GM10248 (cell line): Measurements from ENCODE around the gene VOPP1.
"Not testable (repeated sequence)": the region's sequence is repeated elsewhere in the genome, so short reads cannot be mapped to it uniquely, and the experiment has no call there.

ENCODE experiments used
- CTCF ChIA-PET: fragments of 300-600 bp; sonication (Branson Sonifier 250); formaldehyde crosslinking; extraction: SDS; loops from one replicate; lab custom pipeline; 2021; ENCODE audit warnings: antibody characterized with exemption; lab: Yijun Ruan, JAX
- POLR2A ChIA-PET: fragments of 350-650 bp; sonication (Branson Sonifier 250); formaldehyde crosslinking; extraction: SDS; loops from one replicate; lab custom pipeline; 2020; ENCODE audit warnings: antibody characterized with exemption; lab: Yijun Ruan, JAX
- DNase-seq: peaks from one replicate; pipeline ENCODE4 v3.0.0; 2012; ENCODE audit errors: extremely low spot score
- TF ChIP-seq, protein P1 (sequence below): IDR thresholded peaks from 2 replicates; pipeline ENCODE4 v1.5.1; 2012; ENCODE audit warnings: mild to moderate bottlenecking, low read depth; ENCODE audit errors: extremely low read depth, missing control alignments, control extremely low read depth

The VOPP1 gene

DNA sequence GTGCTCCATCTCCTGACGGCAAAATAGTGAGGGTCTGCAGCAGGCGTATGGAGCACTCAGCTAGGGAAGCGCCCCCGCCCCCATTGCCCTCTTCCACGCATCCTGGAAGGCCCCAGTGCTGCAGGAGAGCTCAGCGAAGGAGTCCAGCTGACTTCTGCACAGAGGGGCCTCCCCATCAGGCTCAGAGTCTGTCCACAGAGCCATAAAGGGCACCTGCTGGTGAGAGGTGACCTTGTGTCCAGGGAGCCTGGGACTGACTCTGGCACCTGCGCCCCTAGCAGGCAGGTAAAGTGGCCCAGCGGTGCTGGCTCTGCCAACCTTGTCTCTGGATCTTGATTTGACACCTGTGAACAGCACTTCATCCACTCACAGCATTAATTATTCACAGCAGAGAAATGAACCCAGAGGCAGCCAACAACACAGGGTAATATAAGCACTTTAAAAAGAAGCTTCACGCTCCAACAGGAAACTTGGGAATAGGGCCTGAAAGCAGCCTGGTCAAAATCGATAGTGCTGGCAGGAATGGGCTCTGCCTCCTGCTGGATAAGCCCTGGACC lies 59.6 kb downstream of the VOPP1 start:
- CTCF ChIA-PET: interaction anchor here (0.9 to 12.8 kb wide), 5 partner anchors 9 to 81 kb away, joined by 3 to 150 read pairs (median 3); no protein-coding TSS in a partner anchor
- TF ChIP-seq, protein P1, sequence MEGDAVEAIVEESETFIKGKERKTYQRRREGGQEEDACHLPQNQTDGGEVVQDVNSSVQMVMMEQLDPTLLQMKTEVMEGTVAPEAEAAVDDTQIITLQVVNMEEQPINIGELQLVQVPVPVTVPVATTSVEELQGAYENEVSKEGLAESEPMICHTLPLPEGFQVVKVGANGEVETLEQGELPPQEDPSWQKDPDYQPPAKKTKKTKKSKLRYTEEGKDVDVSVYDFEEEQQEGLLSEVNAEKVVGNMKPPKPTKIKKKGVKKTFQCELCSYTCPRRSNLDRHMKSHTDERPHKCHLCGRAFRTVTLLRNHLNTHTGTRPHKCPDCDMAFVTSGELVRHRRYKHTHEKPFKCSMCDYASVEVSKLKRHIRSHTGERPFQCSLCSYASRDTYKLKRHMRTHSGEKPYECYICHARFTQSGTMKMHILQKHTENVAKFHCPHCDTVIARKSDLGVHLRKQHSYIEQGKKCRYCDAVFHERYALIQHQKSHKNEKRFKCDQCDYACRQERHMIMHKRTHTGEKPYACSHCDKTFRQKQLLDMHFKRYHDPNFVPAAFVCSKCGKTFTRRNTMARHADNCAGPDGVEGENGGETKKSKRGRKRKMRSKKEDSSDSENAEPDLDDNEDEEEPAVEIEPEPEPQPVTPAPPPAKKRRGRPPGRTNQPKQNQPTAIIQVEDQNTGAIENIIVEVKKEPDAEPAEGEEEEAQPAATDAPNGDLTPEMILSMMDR: no peak
- POLR2A ChIA-PET: interaction anchor here (1.3 kb wide), 1 partner anchor 22 kb away, joined by 3 read pairs; no protein-coding TSS in a partner anchor
- DNase-seq: no peak

DNA sequence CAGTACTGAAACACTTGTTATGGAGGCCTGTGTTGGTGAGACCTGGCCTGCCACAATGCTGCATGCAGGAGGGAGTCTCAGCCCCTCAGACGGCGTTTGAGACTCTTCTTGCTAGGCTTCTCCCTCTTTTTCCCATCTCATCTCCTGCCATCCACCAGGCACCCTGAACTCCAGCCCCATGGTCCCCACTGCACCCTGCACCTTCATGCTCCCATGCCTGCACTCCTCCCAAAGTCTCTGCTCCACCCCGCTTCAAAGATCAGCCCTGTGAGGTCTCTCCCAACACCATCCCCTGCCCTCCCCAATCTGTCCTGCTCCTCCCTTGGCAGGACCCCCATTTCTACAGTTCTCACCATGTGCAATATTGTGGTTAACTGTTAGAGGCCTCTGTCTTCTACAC lies 61.7 kb downstream of the VOPP1 start:
- ChIA-PET POLR2A (interaction anchor here (0.6 kb wide), 1 partner anchor 13 kb away, joined by 4 read pairs; no protein-coding TSS in a partner anchor), CTCF (interaction anchor here (1.2 to 12.8 kb wide), 3 partner anchors 23 to 95 kb away, joined by 4 to 150 read pairs (median 5); no protein-coding TSS in a partner anchor)
- TF ChIP-seq, protein P1: no peak
- no peak for DNase-seq

DNA sequence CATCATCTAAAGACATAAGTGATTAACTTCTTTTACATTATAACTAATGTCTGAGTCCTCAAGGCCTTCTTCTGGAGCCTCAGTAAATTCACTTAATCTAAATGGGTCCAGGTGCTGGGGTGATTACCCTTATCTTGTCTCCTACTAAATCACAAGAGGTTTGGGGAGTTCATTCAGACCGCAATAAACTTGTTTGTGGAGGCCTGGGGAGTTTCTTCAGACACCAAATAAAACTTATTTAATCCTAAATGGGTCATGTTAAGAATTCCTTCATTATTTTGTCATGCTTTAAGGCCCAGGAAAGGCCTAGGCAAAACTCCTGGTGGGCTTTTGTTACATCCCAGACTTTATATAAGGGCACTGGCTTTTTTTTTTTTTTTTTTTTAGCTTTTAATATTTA lies 62.1 kb downstream of the VOPP1 start:
- ChIA-PET POLR2A (interaction anchor here (0.6 kb wide), 1 partner anchor 14 kb away, joined by 4 read pairs; no protein-coding TSS in a partner anchor), CTCF (interaction anchor here (1.4 to 2.2 kb wide), 2 partner anchors 13 to 95 kb away, joined by 4 to 5 read pairs; no protein-coding TSS in a partner anchor)
- DNase-seq: not testable (repeated sequence)

DNA sequence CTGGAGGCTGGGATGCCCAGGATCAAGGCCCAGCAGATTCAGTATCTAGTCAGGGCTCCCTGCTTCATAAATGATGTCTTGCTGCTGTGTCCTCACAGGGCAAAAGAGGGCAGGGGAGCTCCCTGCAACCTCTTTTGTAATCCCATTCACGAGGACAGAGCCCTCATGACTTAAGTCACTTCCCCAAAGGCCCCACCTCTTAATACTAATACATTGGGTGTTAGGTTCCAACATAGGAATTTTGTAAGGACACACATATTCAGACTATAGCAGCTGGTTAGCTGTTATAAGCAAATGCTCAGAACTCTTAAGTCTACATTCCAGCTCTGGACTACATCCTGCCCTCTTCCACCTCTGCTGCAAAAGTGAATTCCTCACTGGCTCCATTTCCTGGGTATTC lies 63.0 kb downstream of the VOPP1 start:
- CTCF ChIA-PET: interaction anchor here (0.8 to 2.2 kb wide), 12 partner anchors 13 to 200 kb away, joined by 3 to 7 read pairs (median 4); no protein-coding TSS in a partner anchor
- DNase-seq: no peak
- POLR2A ChIA-PET: interaction anchor here (0.6 to 1.6 kb wide), 2 partner anchors 24 to 579 kb away, joined by 4 to 26 read pairs; no protein-coding TSS in a partner anchor
- TF ChIP-seq, protein P1: no peak

DNA sequence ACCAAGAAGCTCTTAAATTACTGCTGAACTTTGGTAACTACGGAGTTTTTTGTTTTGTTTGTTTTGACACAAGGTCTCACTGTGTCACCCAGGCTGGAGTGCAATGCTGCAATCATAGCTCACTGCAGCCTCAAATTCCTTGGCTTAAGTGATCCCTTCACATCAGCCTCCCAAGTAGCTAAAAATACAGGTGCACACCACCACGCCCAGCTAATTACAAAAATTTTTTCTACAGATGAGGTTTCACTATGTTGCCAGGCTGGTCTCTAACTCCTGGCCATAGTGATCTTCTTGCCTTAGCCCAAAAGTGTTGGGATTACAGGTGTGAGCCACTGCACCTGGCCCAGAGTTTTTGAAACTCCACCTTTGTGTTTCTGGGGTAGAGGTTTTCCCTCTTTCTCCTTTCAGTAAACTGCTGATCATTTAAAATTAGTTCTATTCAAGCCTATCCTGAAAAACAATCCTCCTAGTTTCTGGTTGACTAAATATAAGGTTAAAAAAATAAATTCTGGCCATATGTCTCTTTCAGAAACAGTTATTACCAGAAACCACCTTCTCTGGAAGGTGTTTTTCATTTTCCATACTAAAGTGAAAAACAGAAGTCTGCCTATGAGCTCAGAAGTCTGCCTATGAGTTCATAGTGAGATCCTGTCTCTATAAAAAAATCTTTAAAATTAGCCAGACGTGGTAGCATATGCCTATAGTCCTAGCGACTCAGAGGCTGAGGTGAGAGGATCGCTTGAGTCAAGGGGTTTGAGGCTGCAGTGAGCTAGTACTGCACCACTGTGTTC lies 63.9 kb downstream of the VOPP1 start:
- TF ChIP-seq, protein P1: no peak
- DNase-seq: no peak
- POLR2A ChIA-PET: interaction anchor here (0.6 to 1.6 kb wide), 5 partner anchors 12 to 580 kb away, joined by 3 to 26 read pairs (median 4); no protein-coding TSS in a partner anchor
- CTCF ChIA-PET: interaction anchor here (0.9 to 4.0 kb wide), 15 partner anchors 9 to 214 kb away, joined by 3 to 13 read pairs (median 3); no protein-coding TSS in a partner anchor

DNA sequence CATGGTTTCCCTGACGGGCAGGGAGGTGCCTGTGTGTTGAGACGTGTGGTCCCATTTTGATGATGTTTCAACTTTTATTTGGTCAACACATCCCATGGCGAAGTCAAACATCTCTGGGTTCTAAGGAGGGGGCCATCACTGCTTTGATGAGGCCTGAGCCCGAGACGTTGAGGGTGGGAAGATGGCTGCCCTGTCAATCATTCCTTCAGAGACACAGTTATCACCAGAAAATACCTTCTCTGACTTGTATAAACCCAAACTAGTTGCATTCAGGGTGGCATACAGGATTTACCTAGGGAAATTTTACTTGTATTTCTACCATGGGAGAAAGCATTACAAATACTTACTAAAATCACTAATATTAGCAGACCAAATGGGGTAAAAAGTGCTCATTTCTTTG lies 64.6 kb downstream of the VOPP1 start:
- POLR2A ChIA-PET: interaction anchor here (0.6 to 2.1 kb wide), 2 partner anchors 23 to 26 kb away, joined by 5 to 6 read pairs; no protein-coding TSS in a partner anchor
- TF ChIP-seq, protein P1: no peak
- CTCF ChIA-PET: interaction anchor here (0.9 to 4.0 kb wide), 7 partner anchors 9 to 213 kb away, joined by 3 to 13 read pairs (median 4); no protein-coding TSS in a partner anchor
- no peak for DNase-seq
